Right atrium auricular region (tissue), 2 donors: ENCODE results near the gene FLRT2. TPM values are rescaled to one million over a fixed set of nuclear protein-coding genes. Genes with fewer than 3 reads are reported as not detected.

ENCODE experiments used
- DNase-seq: peaks from one replicate; pipeline ENCODE4 v3.0.0-alpha.2; 2019; ENCODE audit warnings: low spot score
- H3K27ac ChIP-seq, 2 donors: fragments of 200-600 bp; sonication (generic); 1 replicate in 1 of 2; 2 replicates in 1 of 2; pipeline ENCODE4 v1.5.1; 2016 to 2019
- H3K27me3 ChIP-seq, 2 donors: fragments of 200-600 bp; sonication (generic); one replicate each; pipeline versions ENCODE4 v1.5.1 to v1.6.0; 2017 to 2019
- H3K36me3 ChIP-seq: fragments of 200-600 bp; sonication (generic); one replicate; pipeline ENCODE4 v1.5.1; 2016
- H3K4me1 ChIP-seq, 2 donors: fragments of 200-600 bp; sonication (generic); one replicate each; pipeline versions ENCODE4 v1.5.1 to v1.6.0; 2017 to 2019
- H3K4me3 ChIP-seq, 2 donors: fragments of 200-600 bp; sonication (generic); 1 replicate in 1 of 2; 2 replicates in 1 of 2; pipeline ENCODE4 v1.5.1; 2017 to 2019; ENCODE audit warnings: mild to moderate bottlenecking in 1 of 2, moderate library complexity in 1 of 2
- H3K9me3 ChIP-seq, 2 donors: fragments of 200-600 bp; sonication (generic); one replicate each; pipeline ENCODE4 v1.5.1; 2019
- total RNA-seq, 2 donors: library from RNA; depleted of rRNA; stranded (reverse); fragments of >200 nt; gene quantifications; one replicate each; pipeline ENCODE4 v1.1.0, GENCODE V29; 2016
- TF ChIP-seq, protein P1 (sequence below), 2 donors: fragments of 200-600 bp; sonication (generic); IDR thresholded peaks; one replicate each; pipeline ENCODE4 v1.5.1; 2019; ENCODE audit warnings: antibody characterized with exemption in 2 of 2

Gene FLRT2
- total RNA-seq, 2 donors from 2014 or later: 10.3 to 11.9 TPM

DNA sequence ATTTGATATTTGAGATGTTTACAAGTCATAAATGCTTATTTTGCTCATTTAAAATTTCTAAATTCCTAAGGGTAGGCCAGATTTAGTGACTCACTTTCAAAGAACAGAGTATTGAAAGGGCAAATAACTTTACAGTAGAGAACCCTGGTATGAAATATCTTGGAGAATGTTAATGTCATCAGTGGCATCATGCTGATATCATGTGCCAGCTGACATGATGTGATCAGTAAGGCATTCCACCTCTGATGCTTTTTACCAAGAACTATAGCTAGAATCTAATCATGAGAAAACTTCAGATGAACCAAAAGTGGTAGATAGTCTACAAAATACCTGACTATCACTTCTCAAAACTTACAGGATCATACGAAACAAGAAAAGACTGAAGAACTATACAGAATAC, 2.9 kb upstream of the FLRT2 start:
- Histone ChIP-seq H3K27ac (no peak overlapping the region), H3K4me1 (peaks cover 0 to 30% of the 10 kb centered on the region in 2 donors), H3K9me3 (no peaks in the 10 kb centered on the region), H3K36me3 (no peaks in the 10 kb centered on the region), H3K27me3 (no peaks in the 10 kb centered on the region), H3K4me3 (no peak overlapping the region)
- DNase-seq: no peak
- TF ChIP-seq, protein P1, sequence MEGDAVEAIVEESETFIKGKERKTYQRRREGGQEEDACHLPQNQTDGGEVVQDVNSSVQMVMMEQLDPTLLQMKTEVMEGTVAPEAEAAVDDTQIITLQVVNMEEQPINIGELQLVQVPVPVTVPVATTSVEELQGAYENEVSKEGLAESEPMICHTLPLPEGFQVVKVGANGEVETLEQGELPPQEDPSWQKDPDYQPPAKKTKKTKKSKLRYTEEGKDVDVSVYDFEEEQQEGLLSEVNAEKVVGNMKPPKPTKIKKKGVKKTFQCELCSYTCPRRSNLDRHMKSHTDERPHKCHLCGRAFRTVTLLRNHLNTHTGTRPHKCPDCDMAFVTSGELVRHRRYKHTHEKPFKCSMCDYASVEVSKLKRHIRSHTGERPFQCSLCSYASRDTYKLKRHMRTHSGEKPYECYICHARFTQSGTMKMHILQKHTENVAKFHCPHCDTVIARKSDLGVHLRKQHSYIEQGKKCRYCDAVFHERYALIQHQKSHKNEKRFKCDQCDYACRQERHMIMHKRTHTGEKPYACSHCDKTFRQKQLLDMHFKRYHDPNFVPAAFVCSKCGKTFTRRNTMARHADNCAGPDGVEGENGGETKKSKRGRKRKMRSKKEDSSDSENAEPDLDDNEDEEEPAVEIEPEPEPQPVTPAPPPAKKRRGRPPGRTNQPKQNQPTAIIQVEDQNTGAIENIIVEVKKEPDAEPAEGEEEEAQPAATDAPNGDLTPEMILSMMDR (IDR thresholded peaks at IDR 0.05): no peak

DNA sequence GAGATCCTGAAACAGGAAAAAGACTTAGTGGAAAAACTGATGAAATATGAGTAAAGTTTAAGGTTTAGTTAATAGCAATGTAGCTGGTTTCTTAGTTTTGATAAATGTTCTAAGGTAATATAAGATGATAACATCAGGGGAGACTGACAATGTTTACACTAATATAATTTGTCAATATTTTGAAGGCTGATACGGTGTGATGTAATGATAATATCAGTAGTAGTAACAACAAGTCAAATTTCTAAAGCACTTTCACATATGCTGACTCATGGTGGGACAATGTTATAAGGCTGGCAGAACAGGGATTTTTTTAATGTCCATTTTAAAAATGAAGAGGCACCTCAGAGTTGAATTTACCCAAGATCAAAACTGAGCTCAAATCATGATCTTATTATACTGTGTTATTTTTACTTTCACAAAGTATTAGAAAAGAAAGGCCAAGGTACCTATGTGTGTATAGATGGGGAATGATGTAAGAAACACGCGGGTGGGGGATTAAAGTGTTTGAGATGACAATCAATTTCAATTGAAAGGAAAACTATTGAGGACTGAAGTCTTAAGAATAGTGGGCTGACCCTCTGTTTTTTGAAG, 2.4 kb upstream of the FLRT2 start:
- DNase-seq: no peak
- H3K27me3 ChIP-seq: no peaks in the 10 kb centered on the region
- peak overlapping the region in 1 of 2 donors; percentile 77 for H3K27ac ChIP-seq
- H3K9me3 ChIP-seq: no peaks in the 10 kb centered on the region
- TF ChIP-seq, protein P1 (IDR thresholded peaks at IDR 0.05): no peak
- no peak overlapping the region for H3K4me3 ChIP-seq
- no peaks in the 10 kb centered on the region for H3K36me3 ChIP-seq
- H3K4me1 ChIP-seq: peaks cover 0 to 33% of the 10 kb centered on the region in 2 donors

DNA sequence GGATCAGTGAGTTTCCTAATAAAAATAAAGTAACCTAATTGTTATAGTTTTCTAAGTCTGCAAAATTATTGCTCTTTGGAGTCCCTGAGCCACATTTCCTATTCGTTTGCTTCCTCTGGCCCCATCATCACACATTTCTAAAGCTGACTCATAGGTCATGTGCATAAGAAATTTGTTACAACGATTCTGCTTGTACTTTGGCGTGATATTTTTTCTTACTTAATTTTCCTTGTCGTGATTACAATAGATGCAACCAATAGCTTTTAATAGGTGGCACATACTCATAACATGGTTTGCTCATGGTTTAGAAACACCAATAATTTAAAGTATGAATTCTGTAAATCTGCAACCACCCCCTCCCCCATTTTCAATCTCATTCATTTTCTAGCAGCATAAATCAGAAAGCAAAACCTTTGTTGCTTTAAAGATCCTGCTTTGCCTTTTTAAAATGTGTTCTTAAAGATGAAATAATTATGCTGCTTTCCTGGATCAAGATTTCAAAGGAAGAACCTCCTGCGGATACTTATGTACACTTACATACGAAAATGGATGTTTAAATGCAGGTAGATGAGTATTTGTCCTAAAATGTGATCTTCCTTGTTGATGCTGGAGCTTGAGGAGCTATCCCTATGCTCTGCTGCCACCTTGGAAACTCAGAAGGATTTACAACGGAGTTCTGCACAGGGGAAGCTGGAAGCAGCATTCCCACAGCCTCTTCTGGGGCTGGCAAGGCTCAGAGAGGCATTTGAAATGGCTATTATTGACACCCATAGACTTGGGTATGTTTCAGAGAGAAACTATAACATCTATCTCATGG, 1.7 kb upstream of the FLRT2 start:
- Histone ChIP-seq H3K27ac (peak overlapping the region; percentile 77), H3K27me3 (no peaks in the 10 kb centered on the region), H3K4me3 (peak overlapping the region; percentile 44 to 63), H3K36me3 (no peaks in the 10 kb centered on the region), H3K4me1 (peaks cover 0 to 40% of the 10 kb centered on the region in 2 donors), H3K9me3 (no peaks in the 10 kb centered on the region)
- peak; percentile 68 for DNase-seq
- TF ChIP-seq, protein P1 (IDR thresholded peaks at IDR 0.05): peak; percentile 25 to 73

DNA sequence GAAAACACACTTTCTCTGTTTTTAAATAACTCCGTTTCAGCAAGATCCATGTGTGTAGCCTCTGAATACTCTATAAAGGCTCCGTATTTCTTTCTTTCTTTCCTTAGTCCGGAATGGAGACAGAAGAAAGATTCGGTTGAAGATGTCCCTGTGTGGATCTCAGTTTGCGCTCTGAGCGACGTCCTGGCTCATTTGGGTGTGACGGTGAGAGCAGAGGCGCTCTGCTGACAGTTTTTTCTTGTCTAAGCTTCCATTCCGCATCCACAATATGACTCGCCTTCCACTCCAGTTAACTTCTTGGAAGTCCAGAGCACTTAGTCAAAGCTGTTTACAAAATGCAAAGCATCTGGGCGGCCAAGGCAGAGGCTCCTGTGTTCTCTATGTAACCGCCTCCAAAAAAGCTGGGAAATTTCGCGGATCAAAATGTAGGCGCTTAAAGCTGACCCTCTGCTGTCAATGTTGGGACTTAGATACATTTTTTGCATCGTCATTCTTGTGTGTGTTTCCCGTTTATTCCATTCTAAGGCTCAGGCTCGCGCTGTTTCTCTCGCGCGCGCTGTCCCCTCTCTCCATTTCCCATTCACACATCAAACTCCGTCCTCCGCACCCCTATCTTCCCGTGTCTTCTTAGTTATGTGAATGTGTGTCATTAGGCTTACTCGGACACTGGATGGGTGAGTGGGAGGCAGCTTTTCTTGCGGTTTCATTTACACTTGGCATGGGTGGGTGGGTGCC, 880 bp upstream of the FLRT2 start:
- TF ChIP-seq, protein P1 (IDR thresholded peaks at IDR 0.05): no peak
- Histone ChIP-seq H3K4me1 (peaks cover 0 to 42% of the 10 kb centered on the region in 2 donors), H3K27ac (peak overlapping the region; percentile 77), H3K27me3 (no peaks in the 10 kb centered on the region), H3K4me3 (peak overlapping the region; percentile 44 to 63), H3K36me3 (no peaks in the 10 kb centered on the region), H3K9me3 (no peaks in the 10 kb centered on the region)
- no peak for DNase-seq

DNA sequence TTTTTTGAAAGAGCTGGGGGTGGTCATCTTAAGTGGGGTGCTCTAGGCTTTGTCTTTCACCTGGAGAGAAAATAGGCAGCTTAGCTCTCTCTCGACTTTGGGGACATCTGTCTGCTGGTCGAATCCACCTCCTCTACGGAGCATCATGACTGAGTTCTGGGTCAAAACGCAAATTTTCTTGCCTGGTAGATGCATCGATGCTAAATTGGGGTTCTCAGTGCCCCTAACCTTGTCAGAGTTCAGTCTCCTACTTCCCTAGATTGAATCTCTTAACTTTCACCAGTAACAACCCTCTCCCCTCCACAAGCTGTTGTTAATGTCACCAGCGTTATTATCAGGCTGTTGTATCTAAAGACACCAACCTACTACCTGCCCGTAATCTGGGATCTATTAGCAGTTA, 682 bp downstream of the FLRT2 start:
- no peak for DNase-seq
- H3K27ac ChIP-seq: peak overlapping the region; percentile 77
- TF ChIP-seq, protein P1 (IDR thresholded peaks at IDR 0.05): no peak
- H3K9me3 ChIP-seq: no peaks in the 10 kb centered on the region
- H3K36me3 ChIP-seq: no peaks in the 10 kb centered on the region
- H3K4me3 ChIP-seq: peak overlapping the region; percentile 44 to 63
- H3K4me1 ChIP-seq: peaks cover 0 to 42% of the 10 kb centered on the region in 2 donors
- H3K27me3 ChIP-seq: no peaks in the 10 kb centered on the region
